ENCODE data around the gene PCDHB9. TPM values are rescaled to one million over a fixed set of nuclear protein-coding genes. Genes with fewer than 3 reads are reported as not detected.
"Not testable (repeated sequence)": the region's sequence is repeated elsewhere in the genome, so short reads cannot be mapped to it uniquely, and the experiment has no call there.

The PCDHB9 gene
- total RNA-seq, 1 donor from 2014 or later, result 15.2 TPM

GRCh38 chr5:141155540-141156374 lies 31.2 kb upstream of the PCDHB9 start:
- H3K4me3 Mint-ChIP-seq (ENCODE audit: unreplicated experiment), result no peak overlapping the region
- H3K4me1 Mint-ChIP-seq (ENCODE audit: unreplicated experiment), result no peaks in the 10 kb centered on the region
- DNase-seq (ENCODE audit: low spot score), result peak; percentile 44
- H3K9me3 Mint-ChIP-seq (ENCODE audit: unreplicated experiment), result no peaks in the 10 kb centered on the region
- H3K36me3 Mint-ChIP-seq (ENCODE audit: low read depth, unreplicated experiment), result peaks cover 21% of the 10 kb centered on the region
- H3K27me3 Mint-ChIP-seq (ENCODE audit: unreplicated experiment), result no peaks in the 10 kb centered on the region
- H3K27ac Mint-ChIP-seq (ENCODE audit: unreplicated experiment), result no peak overlapping the region
- TF ChIP-seq CTCF (IDR thresholded peaks at IDR 0.05; ENCODE audit: unreplicated experiment), result peak; percentile 79

- DNase-seq (ENCODE audit: low spot score); H3K27me3 Mint-ChIP-seq (ENCODE audit: unreplicated experiment); H3K4me1 Mint-ChIP-seq (ENCODE audit: unreplicated experiment); H3K9me3 Mint-ChIP-seq (ENCODE audit: unreplicated experiment); H3K27ac Mint-ChIP-seq (ENCODE audit: unreplicated experiment); H3K4me3 Mint-ChIP-seq (ENCODE audit: unreplicated experiment): not testable (repeated sequence)
- peaks cover 11% of the 10 kb centered on the region for H3K36me3 Mint-ChIP-seq (ENCODE audit: low read depth, unreplicated experiment)
Measured at GRCh38 chr5:141157356-141157755, 29.6 kb upstream of the PCDHB9 start.

GRCh38 chr5:141157901-141158300 lies 29.1 kb upstream of the PCDHB9 start:
- not testable (repeated sequence) for H3K27ac Mint-ChIP-seq (ENCODE audit: unreplicated experiment); H3K9me3 Mint-ChIP-seq (ENCODE audit: unreplicated experiment); H3K4me3 Mint-ChIP-seq (ENCODE audit: unreplicated experiment); DNase-seq (ENCODE audit: low spot score); H3K4me1 Mint-ChIP-seq (ENCODE audit: unreplicated experiment); H3K27me3 Mint-ChIP-seq (ENCODE audit: unreplicated experiment)
- H3K36me3 Mint-ChIP-seq (ENCODE audit: low read depth, unreplicated experiment), result peaks cover 11% of the 10 kb centered on the region

- Mint-ChIP-seq H3K36me3 (ENCODE audit: low read depth, unreplicated experiment) (peaks cover 11% of the 10 kb centered on the region), H3K27me3 (ENCODE audit: unreplicated experiment) (peaks cover 5% of the 10 kb centered on the region), H3K27ac (ENCODE audit: unreplicated experiment) (peak within 1 kb of the TSS; percentile 21), H3K9me3 (ENCODE audit: unreplicated experiment) (peaks cover 6% of the 10 kb centered on the region), H3K4me1 (ENCODE audit: unreplicated experiment) (peaks cover 6% of the 10 kb centered on the region), H3K4me3 (ENCODE audit: unreplicated experiment) (peak within 1 kb of the TSS; percentile 14)
- peak; percentile 51 for DNase-seq (ENCODE audit: low spot score)
- TF ChIP-seq CTCF (IDR thresholded peaks at IDR 0.05; ENCODE audit: unreplicated experiment), result peak; percentile 75
Measured at GRCh38 chr5:141172381-141173204, 14.4 kb upstream of the PCDHB9 start, which contains the start of gene PCDHB7. PCDHB7 (plus strand) TSS chr5:141172644; CDS start chr5:141172836, 192 bp downstream.

GRCh38 chr5:141174291-141175104 lies 12.5 kb upstream of the PCDHB9 start:
- not testable (repeated sequence) for DNase-seq (ENCODE audit: low spot score); H3K27me3 Mint-ChIP-seq (ENCODE audit: unreplicated experiment); H3K27ac Mint-ChIP-seq (ENCODE audit: unreplicated experiment); H3K4me1 Mint-ChIP-seq (ENCODE audit: unreplicated experiment); H3K9me3 Mint-ChIP-seq (ENCODE audit: unreplicated experiment)
- Mint-ChIP-seq H3K4me3 (ENCODE audit: unreplicated experiment) (peak overlapping the region; percentile 63), H3K36me3 (ENCODE audit: low read depth, unreplicated experiment) (peaks cover 11% of the 10 kb centered on the region)

GRCh38 chr5:141175933-141176332 lies 11.0 kb upstream of the PCDHB9 start:
- Mint-ChIP-seq H3K4me3 (ENCODE audit: unreplicated experiment) (no peak overlapping the region), H3K36me3 (ENCODE audit: low read depth, unreplicated experiment) (peaks cover 17% of the 10 kb centered on the region), H3K27me3 (ENCODE audit: unreplicated experiment) (peaks cover 5% of the 10 kb centered on the region), H3K27ac (ENCODE audit: unreplicated experiment) (no peak overlapping the region), H3K4me1 (ENCODE audit: unreplicated experiment) (peaks cover 6% of the 10 kb centered on the region), H3K9me3 (ENCODE audit: unreplicated experiment) (peaks cover 6% of the 10 kb centered on the region)
- TF ChIP-seq CTCF (IDR thresholded peaks at IDR 0.05; ENCODE audit: unreplicated experiment), result no peak
- DNase-seq (ENCODE audit: low spot score), result no peak

GRCh38 chr5:141177577-141178191 lies 9.3 kb upstream of the PCDHB9 start, which contains the start of gene PCDHB8:
PCDHB8 (plus strand) TSS chr5:141177790; CDS start chr5:141178035, 245 bp downstream.
- not testable (repeated sequence) for DNase-seq (ENCODE audit: low spot score); H3K4me1 Mint-ChIP-seq (ENCODE audit: unreplicated experiment); H3K27ac Mint-ChIP-seq (ENCODE audit: unreplicated experiment); H3K4me3 Mint-ChIP-seq (ENCODE audit: unreplicated experiment); H3K27me3 Mint-ChIP-seq (ENCODE audit: unreplicated experiment)
- Mint-ChIP-seq H3K36me3 (ENCODE audit: low read depth, unreplicated experiment) (peaks cover 24% of the 10 kb centered on the region), H3K9me3 (ENCODE audit: unreplicated experiment) (peaks cover 13% of the 10 kb centered on the region)

GRCh38 chr5:141179371-141179770 lies 7.6 kb upstream of the PCDHB9 start:
- H3K36me3 Mint-ChIP-seq (ENCODE audit: low read depth, unreplicated experiment), result peaks cover 29% of the 10 kb centered on the region
- not testable (repeated sequence) for H3K27ac Mint-ChIP-seq (ENCODE audit: unreplicated experiment); H3K4me3 Mint-ChIP-seq (ENCODE audit: unreplicated experiment); DNase-seq (ENCODE audit: low spot score); H3K27me3 Mint-ChIP-seq (ENCODE audit: unreplicated experiment); H3K4me1 Mint-ChIP-seq (ENCODE audit: unreplicated experiment)
- H3K9me3 Mint-ChIP-seq (ENCODE audit: unreplicated experiment), result peaks cover 13% of the 10 kb centered on the region

Data from endothelial cell (in vitro differentiated cells).